GM10847 (cell line): Measurements from ENCODE around the gene PPP2R5E.

Experiments
- POLR2A ChIP-seq: IDR thresholded peaks from 2 replicates; pipeline ENCODE4 v1.6.1; 2011; ENCODE audit not compliant: insufficient read length; ENCODE audit errors: extremely low read depth

The PPP2R5E gene

DNA sequence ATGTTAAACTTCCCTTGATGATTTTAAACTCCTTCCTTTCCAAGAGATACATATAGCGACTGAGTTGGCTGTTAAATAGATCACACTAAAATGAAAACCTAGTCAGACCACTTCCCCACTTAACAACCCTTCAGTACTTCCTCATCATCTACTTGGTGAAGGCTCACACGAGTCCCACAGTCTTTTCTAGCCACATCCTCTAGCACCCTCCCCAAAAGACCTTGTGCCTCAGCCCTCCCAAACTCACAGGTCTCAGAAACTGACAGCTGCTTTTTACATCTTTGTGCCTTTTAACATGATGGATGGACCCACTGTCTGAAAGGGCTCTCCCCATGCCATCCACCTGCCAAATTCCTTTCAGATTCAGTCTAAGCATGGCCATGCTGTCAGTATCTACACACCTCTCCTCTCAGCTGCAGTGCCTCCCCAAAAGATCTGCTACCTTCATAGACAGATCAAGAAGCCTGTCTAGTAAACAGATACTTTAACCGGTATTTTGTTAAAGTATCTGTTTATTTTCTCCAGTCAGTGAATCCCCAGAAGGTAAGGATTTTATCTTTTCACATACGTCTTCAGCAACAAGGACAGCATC, 159.3 kb downstream of the PPP2R5E start:
- TF ChIP-seq POLR2A = no peak

DNA sequence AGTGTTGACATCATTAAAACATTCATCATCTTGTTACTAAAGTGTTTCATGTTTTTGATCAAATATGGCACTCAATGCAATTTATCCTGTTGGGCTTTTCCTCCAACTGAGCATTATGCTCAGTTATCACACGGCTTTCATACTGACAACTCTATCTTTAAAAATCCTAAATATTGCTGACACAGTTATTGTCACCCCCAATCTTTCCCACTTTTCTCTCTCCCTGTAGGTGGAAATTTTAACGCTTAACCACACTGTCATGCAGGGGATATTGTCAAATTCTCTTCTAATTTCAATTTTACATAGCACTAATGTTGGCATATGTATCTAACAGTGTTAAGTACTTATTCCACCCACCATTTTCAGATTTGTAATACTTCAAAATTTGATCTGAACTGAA, 164.7 kb downstream of the PPP2R5E start:
- TF ChIP-seq POLR2A = no peak

DNA sequence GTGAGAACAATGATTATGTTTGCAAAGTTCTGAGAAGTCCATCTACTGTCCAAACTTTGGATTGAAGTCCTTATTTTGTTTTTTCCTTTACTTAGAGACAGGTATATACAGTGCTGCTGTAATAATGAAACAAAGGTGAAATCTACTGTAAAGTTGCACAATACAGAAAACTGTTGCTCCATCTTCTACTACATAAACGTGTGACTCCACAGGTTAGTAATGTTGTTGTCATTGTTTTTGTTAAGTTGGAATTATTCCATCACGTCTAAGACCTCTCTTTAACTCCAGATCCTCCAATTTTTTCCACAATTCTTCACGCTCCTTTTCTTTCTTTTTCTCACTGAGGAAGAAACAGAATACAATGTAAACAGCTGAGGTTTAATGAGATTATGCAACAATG, 167.4 kb downstream of the PPP2R5E start:
- no peak for TF ChIP-seq POLR2A

DNA sequence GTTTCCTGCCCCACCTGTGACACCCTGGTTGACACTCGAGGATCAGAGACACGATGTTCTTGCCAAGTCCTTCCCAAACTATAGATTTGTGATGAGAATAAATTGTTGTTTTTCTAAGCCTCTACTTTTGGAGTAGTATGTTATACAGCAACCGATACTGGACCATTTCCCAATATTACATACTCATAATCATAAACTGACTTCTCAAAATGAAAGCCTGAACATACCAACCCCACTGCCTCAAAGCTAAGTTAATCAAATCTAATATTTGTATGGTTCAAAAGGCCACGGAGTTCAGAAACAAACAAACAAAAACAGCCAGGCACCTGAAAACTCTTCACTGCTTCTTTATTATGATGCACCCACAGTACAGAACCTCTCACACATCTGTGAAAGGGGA, 172.1 kb downstream of the PPP2R5E start:
- TF ChIP-seq POLR2A = no peak

DNA sequence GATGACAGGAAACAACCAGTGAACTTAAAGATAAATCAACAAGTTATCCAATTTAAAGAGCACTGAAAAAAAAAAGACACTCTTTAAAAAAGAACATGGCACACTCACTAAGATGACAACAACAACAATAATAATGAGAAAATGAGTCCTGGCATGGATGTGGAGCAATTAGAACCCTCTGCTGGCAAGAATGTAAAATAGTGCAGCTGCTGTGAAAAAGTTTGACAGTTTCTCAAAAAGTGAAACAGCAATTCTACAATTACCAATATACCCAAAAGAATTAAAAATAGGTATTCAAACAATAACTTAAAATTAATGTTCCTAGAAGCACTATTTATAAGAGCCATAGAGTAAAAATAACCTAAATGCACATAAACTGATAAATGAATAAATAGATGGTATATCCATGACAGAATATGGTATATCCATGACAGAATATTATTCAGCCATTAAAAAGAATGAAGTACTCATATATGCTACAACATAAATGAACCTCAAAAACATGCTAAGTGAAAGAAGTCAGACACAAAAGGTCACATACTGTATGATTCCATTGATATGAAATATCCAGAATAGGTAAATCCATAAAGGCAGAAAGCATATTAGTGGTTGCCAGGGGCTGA, 175.3 kb downstream of the PPP2R5E start:
- TF ChIP-seq POLR2A = no peak

DNA sequence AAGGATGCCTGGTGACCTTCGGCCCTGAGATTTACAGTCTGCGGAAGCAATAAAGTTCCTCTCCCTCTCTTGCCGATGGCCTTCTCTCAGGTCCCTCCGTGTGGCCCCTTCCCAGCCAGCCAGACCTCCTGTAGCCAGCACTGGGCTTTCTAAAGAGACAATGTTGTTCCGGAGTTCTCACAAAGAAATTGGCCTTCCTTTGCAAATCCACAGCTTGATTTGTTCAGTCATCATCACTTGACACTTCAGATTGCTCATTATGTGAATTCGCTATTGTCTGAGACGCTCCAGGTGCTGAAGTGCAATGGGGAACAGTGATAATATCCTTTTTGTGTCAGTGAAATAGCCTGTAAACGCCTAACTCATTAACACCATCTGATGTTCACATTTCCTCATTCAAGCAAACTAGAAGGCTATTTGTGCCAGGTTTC, 180.8 kb downstream of the PPP2R5E start:
- TF ChIP-seq POLR2A = no peak

DNA sequence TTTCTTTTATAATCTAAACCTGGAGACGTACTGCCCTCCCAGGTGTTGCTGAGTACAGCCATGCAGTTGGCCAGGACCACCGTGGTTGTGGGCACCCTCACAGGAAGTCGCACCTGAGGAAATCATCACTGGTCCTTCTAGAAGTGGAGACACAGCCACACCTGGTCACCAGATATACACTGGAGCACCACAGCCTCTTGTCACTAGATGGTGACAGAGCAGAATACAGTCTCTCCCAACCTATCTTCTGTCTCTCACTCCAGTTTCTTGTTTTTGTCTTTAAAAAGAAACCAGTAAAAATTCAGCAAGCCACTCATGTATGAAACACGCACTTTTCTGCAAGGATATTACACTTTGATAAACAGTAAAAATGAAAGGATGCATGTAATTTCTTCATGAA, 181.4 kb downstream of the PPP2R5E start:
- no peak for TF ChIP-seq POLR2A

DNA sequence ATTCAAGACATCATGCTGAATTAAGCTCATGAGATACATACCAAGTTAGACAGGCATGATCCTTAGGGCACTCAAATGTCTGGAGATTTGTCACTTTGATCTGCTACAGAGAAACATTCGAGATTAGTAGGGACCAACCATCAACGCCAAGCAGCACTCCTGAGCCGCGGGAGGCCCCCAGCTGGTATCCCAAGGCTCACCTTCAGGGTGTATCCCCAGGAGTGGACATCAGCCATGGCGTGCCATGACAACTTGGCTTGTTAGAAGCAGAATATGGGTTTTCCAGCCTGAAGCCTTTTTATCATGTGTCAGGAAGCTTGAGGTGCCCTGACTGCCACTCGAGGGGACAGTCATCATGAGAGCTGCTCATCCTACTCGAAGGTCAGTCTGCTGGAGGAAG, 185.3 kb downstream of the PPP2R5E start:
- no peak for TF ChIP-seq POLR2A

DNA sequence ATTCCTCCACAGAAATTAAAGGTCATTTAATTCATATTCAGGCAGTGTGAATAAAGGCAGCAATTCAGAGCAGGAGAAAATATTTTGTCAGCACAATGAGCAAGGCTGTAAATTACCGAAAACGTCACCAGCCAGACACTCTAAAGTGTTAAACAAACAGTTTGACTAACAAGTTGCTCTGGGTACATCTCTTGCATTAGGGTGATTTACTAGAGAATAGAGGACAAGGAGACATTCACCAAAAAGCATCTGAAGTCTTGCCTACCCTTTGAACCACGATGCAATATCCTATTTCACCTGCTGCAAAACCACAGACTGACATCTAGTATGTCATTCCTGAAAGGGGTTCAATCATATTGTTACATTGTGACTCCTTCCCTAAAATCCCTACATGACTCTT, 197.4 kb downstream of the PPP2R5E start:
- no peak for TF ChIP-seq POLR2A

DNA sequence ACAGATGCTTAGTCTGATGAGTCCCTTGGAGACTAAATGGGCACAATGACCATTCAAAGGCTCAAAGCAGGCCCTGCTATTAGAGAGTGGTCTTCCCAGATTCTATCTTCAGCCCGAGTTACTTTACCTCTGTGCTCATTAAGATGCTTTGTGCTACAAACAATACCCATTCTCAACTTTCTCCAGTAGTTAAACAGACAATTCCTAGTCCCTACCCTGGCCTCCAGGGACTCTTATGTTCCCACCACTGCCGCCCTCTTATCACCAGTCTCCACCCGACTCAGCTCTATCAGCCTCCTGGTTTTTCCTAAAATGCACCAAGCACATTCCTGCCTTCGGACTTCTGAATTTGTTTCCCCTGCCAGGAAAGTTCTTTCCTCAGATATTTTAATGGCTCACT, 198.8 kb downstream of the PPP2R5E start:
- no peak for TF ChIP-seq POLR2A

DNA sequence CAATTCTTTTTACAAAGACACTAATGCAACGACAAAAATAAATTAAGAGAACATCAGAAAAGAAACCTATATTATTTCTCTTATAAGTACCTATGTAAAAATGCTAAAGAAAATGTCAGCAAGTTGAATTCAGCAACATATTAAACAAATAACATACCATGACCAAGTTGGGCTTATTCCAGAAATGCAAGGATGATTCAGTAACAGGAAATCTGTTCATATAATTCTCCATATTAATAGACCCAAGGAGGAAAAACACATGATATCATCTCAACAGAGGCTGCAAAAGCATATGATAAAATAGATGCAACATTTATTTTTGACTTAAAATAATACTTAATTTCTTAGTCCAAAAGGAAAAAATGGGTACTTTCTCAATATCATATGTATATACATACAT, 199.3 kb downstream of the PPP2R5E start:
- no peak for TF ChIP-seq POLR2A

DNA sequence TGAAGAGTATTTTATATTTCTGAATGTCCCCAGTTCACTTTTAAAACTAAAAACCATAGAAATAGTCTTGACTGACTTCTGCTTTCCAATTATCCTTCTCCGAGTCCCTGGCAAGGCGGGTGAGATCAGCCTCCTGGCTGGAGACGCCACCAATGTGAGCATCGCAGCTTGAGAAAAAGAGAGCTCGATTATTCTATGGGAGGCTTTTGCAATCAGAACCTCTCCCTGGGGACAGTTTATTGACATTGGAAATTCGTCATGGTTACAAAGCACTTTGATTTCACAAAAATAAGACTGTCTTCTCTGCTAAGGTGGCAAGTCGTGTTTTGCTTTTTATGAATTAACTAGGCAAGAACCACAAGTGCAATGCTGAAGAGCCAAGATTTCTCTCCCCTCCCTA, 200.8 kb downstream of the PPP2R5E start:
- TF ChIP-seq POLR2A = no peak

DNA sequence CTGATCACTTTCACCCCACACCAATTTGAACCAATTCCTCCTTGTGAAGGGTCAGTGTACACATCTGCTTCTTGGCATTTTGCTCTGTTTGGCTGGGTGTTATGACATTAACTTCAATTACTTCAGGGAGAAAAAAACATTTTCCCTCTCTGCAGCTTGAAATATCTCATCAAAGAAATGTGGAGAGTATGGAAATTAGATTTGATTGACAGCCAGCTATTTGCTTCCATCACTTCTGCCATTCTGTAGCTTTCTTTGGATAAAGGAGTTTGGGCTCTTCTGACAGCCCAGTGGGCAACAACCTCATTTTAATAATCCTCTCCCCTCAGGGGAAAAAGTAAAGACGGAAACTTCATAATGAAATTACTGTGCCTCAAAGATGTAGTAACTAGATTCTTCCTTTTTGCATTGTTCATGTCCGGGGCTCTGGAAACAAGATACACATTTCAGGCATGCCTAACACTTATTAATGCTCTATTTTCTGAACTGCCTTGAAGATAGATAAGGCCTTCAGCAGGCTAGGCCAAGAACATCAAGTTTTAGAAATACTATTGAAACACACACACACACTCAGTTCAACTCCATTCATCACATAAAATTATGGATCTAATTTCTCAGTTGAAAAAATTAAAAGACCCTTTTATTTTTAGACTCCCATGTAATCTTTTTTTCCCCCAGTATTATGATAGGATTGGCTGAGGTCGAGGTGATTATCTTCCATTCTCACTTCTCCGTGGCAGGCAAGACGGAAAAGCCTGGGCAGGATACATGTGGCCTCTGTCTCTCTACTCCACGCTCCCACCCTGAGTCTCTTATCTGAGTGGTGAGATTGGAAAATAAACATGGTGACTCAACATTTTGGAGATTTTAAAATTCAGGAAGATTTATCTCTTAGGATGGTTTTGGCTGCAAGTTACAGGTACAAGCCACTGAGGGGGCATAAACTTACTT, 214.1 kb downstream of the PPP2R5E start:
- TF ChIP-seq POLR2A = no peak

DNA sequence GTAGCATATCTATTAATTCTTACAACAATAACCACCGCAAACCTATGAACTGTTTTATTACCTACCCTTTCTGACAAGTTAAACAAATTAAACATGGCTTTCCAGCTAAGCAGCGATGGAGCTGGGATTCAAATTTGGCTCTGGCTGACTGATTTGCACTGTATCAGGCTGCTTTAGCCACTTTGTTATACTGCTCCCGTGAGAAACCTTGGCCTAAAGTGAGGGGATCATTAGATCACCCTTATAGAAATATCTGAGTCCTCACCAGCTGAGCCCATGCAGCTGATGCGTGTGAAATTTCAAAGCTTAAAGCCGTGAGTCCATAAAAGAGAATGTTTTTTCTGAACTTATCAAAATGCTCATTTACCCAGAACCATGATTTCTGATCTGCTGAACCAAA, 216.3 kb downstream of the PPP2R5E start:
- no peak for TF ChIP-seq POLR2A

DNA sequence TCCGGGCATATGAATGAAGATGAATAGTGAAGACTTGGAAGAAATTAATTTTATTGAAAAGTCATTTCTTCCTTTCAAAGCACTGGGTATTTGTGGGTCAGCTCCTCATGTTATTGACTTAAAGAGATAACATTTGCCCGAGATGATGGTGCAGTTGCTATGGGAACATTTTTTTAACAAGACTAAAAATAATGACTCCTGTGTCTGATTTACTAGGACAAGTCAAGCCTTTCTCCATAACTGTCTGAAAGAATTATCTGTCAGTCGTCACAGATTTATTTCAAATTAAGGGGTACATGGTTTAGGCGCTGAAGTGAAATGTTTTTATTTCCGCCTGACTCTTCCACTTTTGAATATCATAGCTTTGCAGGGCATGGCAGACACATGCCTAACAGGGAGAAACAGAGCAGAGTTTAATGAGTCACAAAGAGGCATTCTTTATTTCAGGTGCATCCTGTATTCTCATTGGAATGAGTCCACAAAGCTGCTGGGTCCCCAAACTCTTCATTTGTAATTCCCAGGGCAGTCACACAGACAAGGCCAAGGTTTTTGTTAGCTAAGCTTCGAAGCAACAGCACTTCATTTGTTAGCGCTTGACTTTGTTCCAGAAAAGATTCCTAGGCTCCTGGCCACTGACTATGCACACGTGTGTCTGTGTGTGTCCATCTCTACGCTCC, 220.1 kb downstream of the PPP2R5E start:
- no peak for TF ChIP-seq POLR2A

DNA sequence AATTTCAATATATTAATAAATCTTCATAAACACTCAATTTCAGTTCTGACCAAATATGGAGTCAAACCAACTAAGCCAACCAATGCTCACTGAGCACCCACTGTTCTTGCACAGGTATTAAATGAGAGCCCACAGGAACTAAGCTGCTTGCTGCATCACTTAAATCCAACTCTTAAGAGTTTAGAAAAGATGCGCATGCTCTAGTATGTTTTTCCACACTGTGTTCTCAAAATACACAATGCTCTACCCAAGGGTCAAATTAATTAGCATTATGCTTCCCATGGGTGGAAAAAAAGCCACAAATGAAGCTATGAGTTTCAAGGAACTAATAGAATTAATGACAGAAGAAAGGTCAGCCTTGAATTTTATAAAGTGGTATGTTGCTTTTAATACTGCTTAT, 220.7 kb downstream of the PPP2R5E start:
- no peak for TF ChIP-seq POLR2A
